HPDE6-E6E7 (cell line): ENCODE data around the gene ENOX1.

ENCODE experiments used
- DNase-seq: peaks from one replicate; pipeline ENCODE4 v3.0.0; 2011; ENCODE audit warnings: missing footprints; ENCODE audit errors: extremely low spot score

ENOX1 gene

GRCh38 chr13:43251961-43252360, 534.8 kb downstream of the ENOX1 start:
- no peak for DNase-seq

DNA sequence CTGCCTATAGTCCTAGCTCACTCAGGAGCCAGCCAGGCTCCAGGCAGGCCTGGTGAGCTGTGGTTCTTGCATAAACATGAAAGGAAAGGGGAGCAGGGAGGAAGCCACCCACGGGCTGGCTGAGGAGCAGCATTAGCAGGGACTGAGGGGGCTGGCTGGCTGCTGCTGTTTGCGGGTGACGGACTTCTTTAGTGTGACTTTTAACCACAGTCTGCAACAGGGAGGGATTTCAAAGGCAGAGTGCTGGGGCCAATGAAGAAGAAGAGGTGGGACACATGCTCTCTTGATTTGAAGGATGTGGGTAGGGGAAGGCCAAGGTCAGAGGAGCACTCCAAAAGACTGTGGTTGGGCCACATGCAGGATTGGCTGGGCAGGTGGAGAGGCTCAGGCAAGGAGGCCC, 540.4 kb downstream of the ENOX1 start:
- no peak for DNase-seq

GRCh38 chr13:43245374-43245964, 541.3 kb downstream of the ENOX1 start:
- no peak for DNase-seq

GRCh38 chr13:43244481-43244880, 542.3 kb downstream of the ENOX1 start:
- no peak for DNase-seq

GRCh38 chr13:43243711-43244110, 543.1 kb downstream of the ENOX1 start:
- DNase-seq = no peak

GRCh38 chr13:43242040-43242439, 544.7 kb downstream of the ENOX1 start:
- no peak for DNase-seq

DNA sequence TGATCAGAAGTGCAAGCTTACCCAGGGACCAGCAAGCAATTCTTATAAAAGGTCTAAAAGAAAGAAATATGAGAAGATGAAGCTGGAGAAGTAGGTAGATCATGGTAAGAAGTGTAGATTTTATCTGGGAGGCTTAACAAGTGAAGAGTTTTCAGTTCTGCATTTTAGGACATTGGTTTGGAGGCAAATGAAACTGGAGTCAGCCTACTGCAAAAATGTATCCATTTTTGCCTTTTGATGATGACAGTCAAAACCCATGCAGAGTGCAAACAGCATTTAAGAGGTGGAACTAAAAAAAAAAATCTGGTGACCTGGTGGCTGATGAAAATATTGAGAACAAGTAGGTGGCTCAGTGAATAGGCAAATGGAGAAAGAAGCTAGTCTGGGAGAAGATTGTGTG, 546.5 kb downstream of the ENOX1 start:
- DNase-seq = no peak

DNA sequence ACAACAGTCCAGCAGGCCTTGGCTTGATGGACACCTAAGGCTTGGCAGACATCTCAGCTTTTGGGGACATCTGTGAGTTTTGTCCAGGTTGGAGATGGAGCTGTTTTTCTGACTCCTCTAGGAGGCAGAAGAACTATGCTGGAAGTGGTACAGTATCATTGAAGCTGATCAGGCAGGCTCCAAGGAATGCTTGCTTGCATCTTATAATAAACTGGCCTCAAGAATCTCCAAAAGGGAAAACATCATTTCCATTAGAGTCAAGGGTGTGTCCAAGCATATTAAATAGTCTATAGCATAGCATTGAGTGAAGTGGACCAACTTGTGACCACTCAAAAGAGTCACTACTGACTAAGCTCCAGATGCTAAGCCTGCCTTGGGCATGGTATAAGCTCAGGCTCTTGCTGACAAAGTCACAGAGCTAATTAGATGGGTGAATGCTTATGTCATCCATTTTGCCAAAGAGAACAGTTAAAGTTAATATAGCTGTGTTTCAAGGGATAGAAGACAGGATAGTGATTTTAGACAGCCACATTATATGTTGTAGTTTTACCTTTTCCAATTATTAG, 547.4 kb downstream of the ENOX1 start:
- DNase-seq = no peak

DNA sequence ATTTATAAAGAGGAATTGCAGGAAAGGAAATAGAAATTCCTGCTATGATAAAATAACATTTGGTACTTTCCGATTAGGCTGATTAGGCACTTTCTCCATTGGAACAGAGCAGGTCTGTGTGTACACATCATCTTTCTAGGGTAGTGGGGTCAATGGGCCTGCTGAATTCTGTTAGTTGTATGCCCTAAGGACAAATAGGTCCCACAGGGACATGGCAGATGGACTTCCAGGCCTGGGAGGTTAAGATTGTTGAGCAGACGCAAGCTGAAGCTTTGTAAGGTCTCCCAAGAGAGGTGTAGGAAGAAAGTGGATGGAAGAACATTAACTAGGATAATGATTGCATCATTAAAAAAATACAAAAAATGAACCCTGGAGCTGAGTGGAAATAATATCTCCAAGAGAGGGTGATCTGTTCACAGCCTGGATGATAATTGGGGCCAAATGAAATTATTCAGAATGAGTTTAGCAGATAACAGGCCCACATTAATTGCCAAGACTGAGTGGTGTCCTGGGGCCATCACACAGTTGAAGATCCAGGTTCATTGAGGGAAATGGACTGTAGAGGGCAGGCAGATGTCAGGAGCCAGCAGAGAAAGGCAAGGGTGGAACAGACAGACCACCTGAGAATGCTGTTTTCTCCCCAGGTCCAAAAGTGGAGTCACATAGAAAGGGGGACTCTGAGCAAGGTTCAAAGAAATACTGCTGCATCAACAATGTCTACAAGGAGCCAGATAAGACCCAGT, 548.3 kb downstream of the ENOX1 start:
- no peak for DNase-seq

DNA sequence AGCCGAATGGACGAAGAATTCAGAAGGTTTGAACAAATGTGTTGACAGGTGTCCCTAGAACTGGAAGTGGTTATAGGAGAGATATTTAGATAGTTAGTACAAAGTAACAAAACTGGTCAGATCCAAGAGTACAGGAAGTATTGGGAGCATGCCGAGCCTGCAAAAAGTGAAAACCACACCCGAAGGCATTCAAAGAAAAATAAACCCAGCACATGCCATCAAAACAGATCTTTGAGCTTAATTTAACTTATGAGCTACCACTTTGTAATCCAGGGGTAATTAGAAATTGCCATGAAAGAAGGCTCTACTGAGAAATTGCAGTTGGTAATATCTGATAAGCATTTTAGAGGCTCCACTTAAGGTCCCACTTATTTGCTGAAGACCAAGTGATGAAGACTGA, 549.2 kb downstream of the ENOX1 start:
- no peak for DNase-seq

GRCh38 chr13:43235028-43235427, 551.7 kb downstream of the ENOX1 start:
- no peak for DNase-seq

GRCh38 chr13:43232873-43233265, 553.9 kb downstream of the ENOX1 start:
- no peak for DNase-seq

DNA sequence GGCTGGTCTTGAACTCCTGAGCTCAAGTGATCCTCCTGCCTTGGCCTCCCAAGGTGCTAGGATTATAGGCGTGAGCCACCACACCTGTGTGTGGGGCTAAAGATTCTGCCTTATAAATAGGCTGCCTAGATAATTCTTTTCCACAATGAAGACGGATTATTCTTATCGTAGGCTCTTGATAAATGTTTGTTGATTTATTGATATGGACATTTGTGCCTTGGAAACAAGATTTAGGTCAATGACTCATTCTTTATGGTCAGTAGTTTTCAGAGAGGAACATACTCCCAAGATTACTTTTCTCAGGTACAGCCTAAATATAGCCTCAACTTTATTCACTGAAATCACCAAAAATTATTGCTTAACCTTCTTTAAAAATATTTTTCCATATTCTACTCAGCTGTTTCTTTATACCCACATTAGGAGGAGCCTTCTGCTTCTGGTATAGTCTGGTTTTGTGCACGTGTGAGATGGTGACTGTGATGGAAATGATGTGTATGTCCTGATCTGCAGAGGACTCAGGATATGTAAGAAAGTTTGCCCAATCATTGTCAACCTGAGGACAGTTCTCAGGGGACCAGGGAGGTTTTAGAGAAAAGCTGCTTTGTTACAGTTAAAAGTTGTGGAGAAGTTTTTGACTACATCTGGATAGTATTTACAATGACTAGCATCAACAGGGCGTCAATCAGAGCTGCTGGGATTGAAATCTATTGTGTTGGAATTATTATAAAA, 554.5 kb downstream of the ENOX1 start:
- DNase-seq = no peak

GRCh38 chr13:43230989-43231388, 555.8 kb downstream of the ENOX1 start:
- no peak for DNase-seq

GRCh38 chr13:43229506-43229905, 557.3 kb downstream of the ENOX1 start:
- no peak for DNase-seq

DNA sequence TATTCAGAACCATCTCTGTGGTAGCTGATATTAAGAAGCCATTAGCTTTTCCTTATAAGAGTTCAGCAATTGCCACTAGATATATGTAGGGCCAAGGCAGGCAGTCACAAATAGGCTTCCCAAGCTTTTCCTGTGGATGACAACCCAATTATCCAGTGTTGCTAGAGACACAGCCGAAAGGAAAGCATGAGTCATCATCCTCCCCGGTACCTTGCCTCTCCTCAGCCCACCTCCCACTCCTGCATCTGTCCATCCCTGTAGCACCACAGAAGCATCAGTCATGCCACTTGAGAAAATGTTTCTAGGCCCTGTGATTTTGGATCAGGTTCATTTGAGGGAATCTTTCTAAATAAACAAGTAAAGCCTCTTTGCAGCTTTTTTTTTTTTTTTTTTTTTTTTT, 559.1 kb downstream of the ENOX1 start:
- no peak for DNase-seq

DNA sequence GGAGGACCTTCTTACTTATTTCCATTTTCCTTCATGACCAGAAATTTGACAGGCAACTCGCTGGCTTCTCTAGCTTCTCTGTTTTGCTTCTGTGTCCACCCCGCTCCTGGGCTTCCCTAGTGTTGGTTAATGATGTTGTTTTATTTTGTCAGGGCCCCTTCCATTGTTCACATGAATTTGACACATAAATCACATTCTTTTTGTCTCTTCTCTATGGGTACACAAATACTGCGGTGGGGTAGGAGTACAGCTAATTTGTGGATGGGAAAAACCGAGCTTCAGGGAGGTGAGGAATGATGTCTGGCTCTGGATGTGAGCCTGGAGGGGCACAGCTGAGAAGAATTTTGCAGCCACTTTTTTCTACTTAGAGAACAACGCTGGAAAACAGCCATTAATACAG, 563.6 kb downstream of the ENOX1 start:
- no peak for DNase-seq

DNA sequence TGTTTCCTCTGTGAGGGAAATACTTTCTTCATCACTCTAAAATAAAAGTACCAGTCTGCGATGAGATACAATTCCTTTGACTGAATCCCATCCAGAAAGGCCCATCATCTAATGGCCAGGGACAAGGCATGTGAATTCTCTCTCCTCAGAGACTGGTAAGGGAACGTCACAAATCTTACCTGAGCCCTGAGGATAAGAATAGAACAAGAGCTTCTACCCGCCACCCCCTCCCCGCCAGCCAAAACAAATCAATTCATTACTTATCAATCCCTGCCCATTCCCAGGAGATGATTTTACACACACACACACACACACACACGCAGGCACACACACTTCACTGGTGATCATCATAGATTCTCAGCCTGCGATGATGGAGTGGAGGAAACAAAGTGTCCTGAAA, 564.7 kb downstream of the ENOX1 start:
- DNase-seq = no peak

DNA sequence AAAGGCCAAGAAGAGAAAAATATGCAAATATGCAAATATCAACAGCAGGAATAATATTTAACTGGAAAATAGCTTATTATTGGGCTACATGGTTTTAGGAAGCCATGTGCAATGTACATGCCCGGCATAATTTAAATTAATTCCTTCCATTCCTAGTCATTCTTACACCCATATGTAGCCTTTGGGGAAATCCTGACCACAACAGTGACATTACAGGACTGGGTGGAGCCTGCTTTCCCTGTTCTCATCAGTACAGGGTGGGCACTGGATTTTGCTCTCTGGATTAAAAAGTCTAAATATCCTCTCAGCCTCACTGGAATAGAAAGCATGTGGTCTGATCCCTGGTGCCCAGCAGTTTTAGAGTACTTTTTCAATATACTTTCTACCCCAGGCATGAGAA, 565.2 kb downstream of the ENOX1 start:
- no peak for DNase-seq

- no peak for DNase-seq
These were observed 565.7 kb downstream of the ENOX1 start for GRCh38 chr13:43220873-43221595.

DNA sequence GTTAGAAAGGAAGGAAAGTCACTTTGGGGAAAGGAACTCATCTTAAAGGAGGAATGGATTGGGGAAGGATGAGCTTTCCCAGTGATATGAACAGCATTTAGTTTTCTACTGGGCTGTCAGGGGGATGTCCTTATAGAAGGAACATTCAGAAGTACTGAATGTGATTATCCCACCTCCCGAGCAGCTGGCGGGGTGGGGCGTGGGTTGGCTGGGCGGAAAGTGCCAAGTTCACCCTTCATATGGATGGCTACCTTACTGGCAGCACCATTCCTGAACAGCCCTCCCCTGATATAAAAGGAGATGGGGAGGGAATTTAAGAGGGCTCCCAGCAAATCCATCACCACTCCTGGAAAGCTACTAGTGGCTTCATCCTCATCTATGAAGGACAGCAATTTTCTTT, 572.6 kb downstream of the ENOX1 start:
- no peak for DNase-seq

DNA sequence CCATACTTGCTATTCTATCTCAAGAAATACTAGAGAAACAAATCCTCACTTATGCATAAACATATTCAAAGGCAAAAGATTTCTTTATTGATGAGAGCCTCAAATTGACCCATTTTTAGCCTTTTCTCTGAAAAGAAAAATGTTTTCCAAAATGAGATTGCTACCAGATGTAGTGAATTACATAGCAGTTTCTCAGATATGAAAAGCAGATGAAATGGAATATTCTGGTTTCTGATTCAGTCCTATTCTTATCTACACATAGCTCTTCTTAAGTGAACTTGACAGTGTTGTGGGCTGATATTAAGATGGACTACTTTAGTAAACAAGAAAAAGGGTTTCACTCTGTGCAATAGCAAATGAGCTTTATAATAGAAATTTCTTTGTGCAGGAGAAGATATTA, 579.9 kb downstream of the ENOX1 start:
- no peak for DNase-seq
